Muscle layer of duodenum (tissue), 2 donors: Measurements from ENCODE around the gene SPA17.

ENCODE experiments used
- H3K27ac ChIP-seq: one replicate; pipeline ENCODE4 v1.7.0; 2013; ENCODE audit warnings: mild to moderate bottlenecking, low read length
- H3K27me3 ChIP-seq: one replicate; pipeline ENCODE4 v1.7.0; 2013; ENCODE audit warnings: low read depth, mild to moderate bottlenecking, control low read depth, low read length
- H3K36me3 ChIP-seq, 2 donors: one replicate each; pipeline ENCODE4 v1.7.0; 2013; ENCODE audit warnings: low read length in 2 of 2, control low read depth in 1 of 2, mild to moderate bottlenecking in 1 of 2; ENCODE audit not compliant: insufficient read depth in 2 of 2, control insufficient read depth in 1 of 2
- H3K4me1 ChIP-seq, 2 donors: one replicate each; pipeline ENCODE4 v1.7.0; 2013; ENCODE audit warnings: low read length in 2 of 2, mild to moderate bottlenecking in 2 of 2, control low read depth in 1 of 2, moderate library complexity in 1 of 2; ENCODE audit not compliant: insufficient read depth in 2 of 2, control insufficient read depth in 1 of 2
- H3K4me3 ChIP-seq, 2 donors: one replicate each; pipeline ENCODE4 v1.7.0; 2013; ENCODE audit warnings: low read length in 2 of 2, low read depth in 1 of 2, mild to moderate bottlenecking in 1 of 2
- H3K9me3 ChIP-seq, 2 donors: one replicate each; pipeline ENCODE4 v1.7.0; 2013; ENCODE audit warnings: low read length in 2 of 2, control low read depth in 1 of 2, mild to moderate bottlenecking in 1 of 2; ENCODE audit not compliant: control insufficient read depth in 1 of 2
- donor health status: healthy.

SPA17 gene

GRCh38 chr11:124700028-124700427 is 26.3 kb downstream of the SPA17 start:
- no peaks in the 10 kb centered on the region for H3K4me1 ChIP-seq

GRCh38 chr11:124707829-124708228 is 34.1 kb downstream of the SPA17 start:
- Histone ChIP-seq H3K4me3 (peak overlapping the region in 1 of 2 donors; percentile 22), H3K4me1 (no peaks in the 10 kb centered on the region), H3K27ac (no peak overlapping the region), H3K9me3 (peaks cover 4 to 7% of the 10 kb centered on the region in 2 donors), H3K27me3 (no peaks in the 10 kb centered on the region), H3K36me3 (no peaks in the 10 kb centered on the region)

More at GRCh38 chr11:124700028-124700427, 26.3 kb downstream of the SPA17 start:
- Histone ChIP-seq H3K4me3 (no peak overlapping the region), H3K27me3 (no peaks in the 10 kb centered on the region), H3K27ac (no peak overlapping the region), H3K9me3 (peaks cover 0 to 3% of the 10 kb centered on the region in 2 donors), H3K36me3 (peaks cover 0 to 5% of the 10 kb centered on the region in 2 donors)

- H3K4me3 ChIP-seq, result no peak overlapping the region
- peaks cover 1% of the 10 kb centered on the region for H3K27me3 ChIP-seq
- H3K36me3 ChIP-seq, result no peaks in the 10 kb centered on the region
- no peak overlapping the region for H3K27ac ChIP-seq
- H3K4me1 ChIP-seq, result no peaks in the 10 kb centered on the region
- H3K9me3 ChIP-seq, result peaks cover 4 to 7% of the 10 kb centered on the region in 2 donors
Observed at GRCh38 chr11:124712392-124712791, 38.7 kb downstream of the SPA17 start.

GRCh38 chr11:124716591-124716990 is 42.9 kb downstream of the SPA17 start:
- Histone ChIP-seq H3K27ac (no peak overlapping the region), H3K9me3 (no peaks in the 10 kb centered on the region), H3K36me3 (no peaks in the 10 kb centered on the region), H3K4me1 (no peaks in the 10 kb centered on the region), H3K4me3 (no peak overlapping the region), H3K27me3 (peaks cover 25% of the 10 kb centered on the region)

- H3K4me1 ChIP-seq, result no peaks in the 10 kb centered on the region
- no peak overlapping the region for H3K27ac ChIP-seq
- H3K36me3 ChIP-seq, result no peaks in the 10 kb centered on the region
- H3K4me3 ChIP-seq, result peak overlapping the region; percentile 49 to 59
- H3K9me3 ChIP-seq, result no peaks in the 10 kb centered on the region
- H3K27me3 ChIP-seq, result peaks cover 25% of the 10 kb centered on the region
Observed at GRCh38 chr11:124717421-124717785, 43.7 kb downstream of the SPA17 start.

- Histone ChIP-seq H3K36me3 (no peaks in the 10 kb centered on the region), H3K4me1 (no peaks in the 10 kb centered on the region), H3K27ac (no peak overlapping the region), H3K9me3 (no peaks in the 10 kb centered on the region), H3K27me3 (peaks cover 25% of the 10 kb centered on the region), H3K4me3 (peak overlapping the region; percentile 49 to 59)
Observed at GRCh38 chr11:124717786-124718651, 44.3 kb downstream of the SPA17 start.

- no peak overlapping the region for H3K27ac ChIP-seq
- no peak overlapping the region for H3K4me3 ChIP-seq
- no peaks in the 10 kb centered on the region for H3K36me3 ChIP-seq
- no peaks in the 10 kb centered on the region for H3K4me1 ChIP-seq
- H3K9me3 ChIP-seq, result no peaks in the 10 kb centered on the region
- H3K27me3 ChIP-seq, result peaks cover 25% of the 10 kb centered on the region
Observed at GRCh38 chr11:124718801-124719200, 45.1 kb downstream of the SPA17 start.

- Histone ChIP-seq H3K4me1 (no peaks in the 10 kb centered on the region), H3K4me3 (no peak overlapping the region), H3K9me3 (no peaks in the 10 kb centered on the region), H3K27ac (no peak overlapping the region), H3K27me3 (peaks cover 25% of the 10 kb centered on the region), H3K36me3 (no peaks in the 10 kb centered on the region)
Observed at GRCh38 chr11:124719534-124719933, 45.8 kb downstream of the SPA17 start.

- peaks cover 25% of the 10 kb centered on the region for H3K27me3 ChIP-seq
- H3K9me3 ChIP-seq, result no peaks in the 10 kb centered on the region
- H3K4me1 ChIP-seq, result peaks cover 0 to 7% of the 10 kb centered on the region in 2 donors
- H3K27ac ChIP-seq, result no peak overlapping the region
- no peak overlapping the region for H3K4me3 ChIP-seq
- no peaks in the 10 kb centered on the region for H3K36me3 ChIP-seq
Observed at GRCh38 chr11:124722176-124722575, 48.5 kb downstream of the SPA17 start.

GRCh38 chr11:124724979-124725718 is 51.4 kb downstream of the SPA17 start:
- Histone ChIP-seq H3K4me1 (peaks cover 0 to 7% of the 10 kb centered on the region in 2 donors), H3K4me3 (no peak overlapping the region)

GRCh38 chr11:124725719-124726105 is 52.0 kb downstream of the SPA17 start:
- Histone ChIP-seq H3K9me3 (no peaks in the 10 kb centered on the region), H3K4me1 (peaks cover 0 to 7% of the 10 kb centered on the region in 2 donors), H3K36me3 (no peaks in the 10 kb centered on the region), H3K27me3 (no peaks in the 10 kb centered on the region), H3K27ac (no peak overlapping the region), H3K4me3 (no peak overlapping the region)

More at GRCh38 chr11:124724979-124725718, 51.4 kb downstream of the SPA17 start:
- H3K36me3 ChIP-seq, result no peaks in the 10 kb centered on the region
- H3K9me3 ChIP-seq, result no peaks in the 10 kb centered on the region
- H3K27ac ChIP-seq, result no peak overlapping the region
- H3K27me3 ChIP-seq, result no peaks in the 10 kb centered on the region
